NCI-H1417 treated with DMSO at 0.1 percent for 48 hours (cell line): ENCODE data around the gene RFX7.

Source experiments
- DNase-seq: peaks from one replicate; lab custom pipeline; 2025; lab: John Stamatoyannopoulos, UW

Gene RFX7

DNA sequence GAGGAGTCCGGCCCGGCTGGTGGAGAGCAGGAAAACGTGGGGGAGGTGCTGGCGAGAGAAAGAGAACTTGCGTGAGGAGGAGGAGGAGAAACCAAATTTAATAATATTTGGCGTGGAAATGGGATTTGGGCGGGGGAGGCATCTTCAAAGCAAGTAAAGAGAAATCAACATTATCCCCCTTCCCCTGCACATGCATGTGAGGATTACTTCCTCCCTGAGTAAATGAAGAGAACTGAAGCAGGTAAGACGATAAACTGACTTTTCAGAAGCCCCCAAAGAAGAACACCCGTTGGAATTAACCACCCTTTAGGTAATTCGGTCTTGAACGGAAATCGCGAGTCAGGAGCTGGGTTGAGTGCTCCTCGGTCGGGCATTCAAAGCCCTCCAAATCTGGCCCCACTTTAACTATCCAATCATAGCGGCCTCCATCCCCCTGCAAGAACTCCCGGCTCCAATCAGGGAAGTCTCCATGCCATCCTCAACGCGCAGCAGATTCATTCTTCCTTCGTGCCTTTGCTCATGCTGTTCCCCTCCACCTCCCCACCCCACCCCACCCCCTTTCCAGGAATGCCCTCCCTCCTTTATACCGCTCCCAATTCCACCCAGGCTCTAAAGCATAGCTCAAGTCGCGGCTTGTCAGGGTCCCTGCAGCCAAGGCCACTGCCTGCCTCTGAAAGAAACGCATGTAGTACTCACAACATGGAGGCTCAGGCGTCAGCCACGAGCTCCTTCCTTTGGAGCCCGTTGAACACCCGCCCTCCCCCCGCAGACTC lies 545 bp upstream of the RFX7 start:
- peak; percentile 72 for DNase-seq

DNA sequence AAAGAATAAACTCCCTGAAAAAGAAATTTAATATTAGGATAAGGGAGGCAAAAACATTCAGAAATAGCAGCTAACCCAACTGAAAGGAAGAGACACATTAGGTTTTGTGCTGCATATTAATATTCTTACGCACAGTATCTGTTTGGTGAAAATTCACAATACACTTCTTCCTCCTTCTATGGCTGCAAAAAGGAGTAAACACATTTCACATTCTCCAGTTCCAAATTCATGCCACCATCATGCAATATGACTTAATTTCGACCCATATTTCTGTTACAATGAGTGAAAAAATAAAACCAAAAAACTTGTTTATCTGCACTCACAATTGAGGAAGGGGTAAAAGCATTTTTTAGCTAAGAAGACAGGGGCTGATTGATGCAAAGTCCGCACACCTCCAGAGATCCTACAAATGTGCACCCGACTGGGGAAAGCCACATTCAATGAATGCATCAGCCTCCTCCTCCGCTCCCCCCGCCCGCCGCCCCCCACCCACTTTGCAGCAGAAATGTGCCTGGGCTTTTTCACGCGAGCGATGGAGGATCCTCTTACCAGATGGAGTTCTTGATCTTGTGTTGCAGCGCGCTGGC lies 1.0 kb downstream of the RFX7 start:
- no peak for DNase-seq

DNA sequence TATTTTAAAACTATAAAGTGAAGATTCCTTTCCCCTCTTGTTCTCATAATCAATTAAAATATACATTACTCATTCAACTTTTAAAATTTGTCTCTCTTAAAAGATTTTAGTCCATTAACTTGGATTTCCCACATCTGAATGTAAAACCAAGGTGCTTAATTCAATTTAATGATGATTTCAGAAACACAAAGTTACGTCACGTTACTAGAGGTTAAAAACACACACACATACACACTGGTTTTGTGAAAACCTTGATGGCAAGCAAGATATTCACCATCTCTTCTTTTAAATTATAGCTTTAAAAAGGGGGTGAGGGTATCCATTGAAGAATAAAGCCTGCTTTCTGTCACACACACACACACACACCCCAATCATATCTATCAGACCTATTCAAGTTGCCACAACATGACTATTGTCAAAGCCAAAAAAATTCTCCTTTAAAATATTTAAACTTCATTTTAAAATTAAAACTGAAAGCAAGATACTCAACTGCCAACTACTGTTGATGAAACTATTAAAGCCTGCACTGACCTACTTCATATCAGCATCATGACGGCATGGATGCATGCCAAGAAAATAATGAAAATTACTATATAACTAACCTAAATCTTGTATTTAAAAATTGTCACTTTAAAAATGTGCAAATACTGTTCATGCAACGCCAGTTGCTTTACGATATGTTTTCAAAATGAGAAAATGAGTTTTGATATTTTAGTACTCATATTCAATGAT lies 2.1 kb downstream of the RFX7 start:
- DNase-seq: no peak

DNA sequence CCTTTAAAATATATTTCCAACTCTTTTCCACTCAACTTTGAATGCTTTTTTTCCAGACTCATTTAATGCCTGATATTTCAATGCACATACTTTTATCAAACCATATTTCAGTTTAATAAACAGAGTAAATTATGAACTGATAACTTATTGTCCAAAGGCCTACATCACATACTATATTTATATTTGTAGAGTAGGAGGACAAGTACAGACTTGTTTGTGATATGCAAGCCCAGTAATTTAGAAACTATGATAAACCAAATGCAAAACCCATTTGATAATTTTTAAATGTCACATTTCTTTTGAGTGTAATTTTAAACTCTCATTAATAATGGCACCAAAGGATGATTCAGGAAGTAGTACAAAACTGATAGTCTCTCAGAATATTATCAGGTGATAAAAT lies 3.3 kb downstream of the RFX7 start:
- no peak for DNase-seq

DNA sequence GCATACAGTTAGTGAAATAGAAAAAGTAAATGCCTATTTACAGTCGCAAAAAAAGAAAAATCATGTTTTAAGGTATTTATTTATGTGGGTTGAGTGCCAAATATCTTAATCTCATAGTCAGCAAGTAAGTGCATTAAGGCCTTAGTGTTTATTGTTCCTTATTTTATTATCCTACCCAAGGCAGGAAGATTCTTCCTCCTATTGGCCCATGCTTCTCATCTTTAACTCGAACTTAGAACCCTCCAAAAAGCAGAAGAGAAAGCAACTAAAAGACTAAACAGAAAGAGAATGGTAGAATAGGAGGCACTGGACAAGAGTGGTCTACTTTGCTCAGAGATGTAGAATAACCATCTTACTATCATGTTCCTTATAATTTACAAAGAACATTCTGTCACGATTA lies 7.5 kb downstream of the RFX7 start:
- DNase-seq: no peak

DNA sequence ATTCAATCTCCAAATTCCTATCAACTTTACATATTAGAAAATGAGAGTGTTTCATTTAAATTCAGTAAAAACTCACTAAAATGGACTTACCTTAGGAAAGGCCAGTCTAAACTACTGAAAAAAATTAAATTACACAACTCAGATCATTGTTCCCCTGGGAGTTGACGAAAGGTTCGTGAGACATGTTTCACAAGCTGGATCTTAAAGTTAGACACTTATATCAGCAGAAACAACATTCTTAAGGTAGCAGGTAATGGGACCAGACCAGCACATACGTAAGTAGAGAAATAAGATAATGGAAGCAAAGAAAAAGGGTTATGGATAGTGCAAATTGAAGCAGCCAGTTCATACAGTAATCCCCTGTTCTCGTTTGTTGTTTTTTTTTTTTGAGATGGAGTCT lies 8.9 kb downstream of the RFX7 start:
- DNase-seq: no peak

DNA sequence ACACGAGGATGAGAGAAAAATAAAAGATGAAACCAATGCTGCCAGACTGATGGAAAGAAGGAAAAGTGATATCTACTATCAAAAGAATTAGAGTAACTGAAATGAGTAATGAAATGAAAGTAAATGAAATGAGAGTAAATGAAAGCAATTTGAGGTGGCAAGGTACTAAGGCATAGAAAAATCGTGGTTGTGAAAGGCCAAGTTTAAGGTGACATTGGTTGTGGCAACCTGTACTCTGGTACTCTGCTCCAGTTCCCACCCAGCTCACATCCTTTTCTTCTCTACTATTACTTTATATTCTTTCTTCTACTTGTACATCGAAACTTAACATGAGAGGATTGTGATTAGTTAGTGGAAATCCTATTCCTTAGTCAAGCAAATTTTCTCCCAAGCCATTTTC lies 10.1 kb downstream of the RFX7 start:
- DNase-seq: no peak

DNA sequence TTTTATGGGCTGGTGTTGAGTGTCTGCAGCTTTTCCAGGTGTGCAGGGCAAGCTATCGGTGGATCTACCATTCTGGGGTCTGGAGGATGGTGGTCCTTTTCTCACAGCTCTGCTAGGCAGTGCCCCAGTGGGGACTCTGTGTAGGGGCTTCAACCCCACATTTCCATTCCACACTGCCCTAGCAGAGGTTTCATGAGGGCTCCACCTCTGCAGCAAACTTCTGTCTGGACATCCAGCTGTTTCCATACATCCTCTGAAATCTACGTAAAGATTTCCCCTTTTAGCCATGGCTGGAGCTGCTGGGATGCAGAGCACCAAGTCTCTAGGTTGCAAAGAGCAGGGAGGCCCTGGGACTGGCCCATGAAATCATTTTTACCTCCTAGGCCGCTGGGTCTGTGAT lies 11.6 kb downstream of the RFX7 start:
- DNase-seq: no peak

DNA sequence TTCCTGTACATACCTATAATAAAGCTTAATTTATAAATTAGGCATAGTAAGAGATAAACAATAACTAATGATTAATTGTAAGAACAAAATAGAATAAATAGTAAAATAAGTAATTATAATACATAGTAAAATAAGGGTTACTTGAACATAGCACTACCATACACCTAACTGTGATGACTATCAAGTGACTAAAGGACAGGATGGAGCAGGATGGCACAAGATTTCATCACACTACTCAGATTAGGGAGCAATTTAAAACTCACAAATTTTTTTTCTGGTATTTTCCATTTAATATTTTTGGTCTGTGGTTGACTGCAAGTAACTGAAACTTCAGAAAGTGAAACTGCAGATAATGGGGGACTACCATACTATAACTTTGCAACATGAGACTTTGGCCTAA lies 14.8 kb downstream of the RFX7 start:
- DNase-seq: no peak

DNA sequence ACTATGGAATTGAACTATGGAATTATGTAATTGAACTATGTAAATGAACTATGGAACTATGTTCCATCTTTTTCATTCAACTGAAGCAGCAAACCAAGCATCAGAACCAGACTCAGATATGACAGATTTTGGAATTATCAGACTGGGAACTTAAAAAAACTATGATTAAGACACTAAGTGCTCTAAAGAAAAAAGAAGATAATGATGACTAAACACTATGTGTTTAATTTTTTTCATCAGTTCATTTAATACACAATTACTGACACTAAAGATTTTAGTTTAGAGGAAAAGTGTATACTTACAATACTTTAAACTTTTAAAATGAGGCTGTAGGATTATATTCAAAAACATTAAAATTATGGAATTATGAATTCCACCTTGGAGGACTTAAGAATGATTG lies 15.3 kb downstream of the RFX7 start:
- no peak for DNase-seq

DNA sequence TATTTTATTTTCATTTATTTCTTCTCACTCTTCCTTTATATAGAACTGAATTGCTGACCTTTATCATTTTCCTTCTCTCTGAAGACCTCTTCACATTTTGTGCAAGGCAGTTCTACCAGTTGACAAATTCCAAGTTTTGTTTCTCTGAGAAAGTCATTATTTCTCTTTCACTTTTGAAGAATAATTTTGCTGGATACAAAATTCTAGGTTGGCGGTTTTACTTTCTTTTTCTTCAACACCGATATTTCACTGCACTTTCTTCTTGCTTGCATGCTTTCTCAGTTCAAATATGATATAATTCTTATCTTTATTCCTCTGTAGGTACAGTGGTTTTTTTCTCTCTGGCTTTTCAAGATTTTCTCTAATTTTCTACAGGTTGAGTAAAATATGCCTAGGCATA lies 15.9 kb downstream of the RFX7 start:
- no peak for DNase-seq

DNA sequence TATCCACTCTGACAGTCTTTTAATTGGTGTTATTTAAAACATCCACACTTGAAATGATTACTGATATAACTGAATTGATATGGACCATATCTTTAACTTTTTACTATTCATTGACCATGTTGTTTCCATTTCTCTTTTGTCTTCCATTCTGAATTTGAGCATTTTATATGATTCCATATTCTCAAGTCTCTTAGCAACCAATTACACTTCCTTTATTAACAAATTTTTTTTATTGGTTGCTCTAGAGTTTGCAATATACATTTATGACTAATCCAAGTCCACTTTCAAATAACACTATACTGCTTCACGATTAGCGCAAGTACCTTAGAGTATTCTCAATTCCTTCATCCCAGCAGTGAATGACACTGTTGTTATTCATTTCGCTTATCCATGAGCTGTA lies 16.4 kb downstream of the RFX7 start:
- DNase-seq: no peak

DNA sequence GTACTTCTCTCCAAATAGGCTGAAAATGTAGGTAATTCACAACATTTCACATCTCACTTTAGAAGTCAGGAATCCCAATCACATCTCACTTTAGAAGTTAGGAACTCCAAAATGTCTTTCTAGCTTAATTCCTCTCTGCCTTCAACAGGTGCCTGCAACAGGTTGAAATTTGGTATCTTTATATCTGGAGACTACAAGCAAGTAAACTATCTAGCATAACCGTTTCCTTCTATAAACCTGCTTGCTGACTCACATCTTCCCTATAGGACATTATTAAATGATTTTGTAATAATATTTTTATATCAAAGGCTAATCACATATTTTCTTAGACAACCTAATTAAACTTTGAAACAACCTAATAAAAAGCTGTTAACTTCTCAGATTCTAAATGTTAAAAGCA lies 18.2 kb downstream of the RFX7 start:
- DNase-seq: no peak

DNA sequence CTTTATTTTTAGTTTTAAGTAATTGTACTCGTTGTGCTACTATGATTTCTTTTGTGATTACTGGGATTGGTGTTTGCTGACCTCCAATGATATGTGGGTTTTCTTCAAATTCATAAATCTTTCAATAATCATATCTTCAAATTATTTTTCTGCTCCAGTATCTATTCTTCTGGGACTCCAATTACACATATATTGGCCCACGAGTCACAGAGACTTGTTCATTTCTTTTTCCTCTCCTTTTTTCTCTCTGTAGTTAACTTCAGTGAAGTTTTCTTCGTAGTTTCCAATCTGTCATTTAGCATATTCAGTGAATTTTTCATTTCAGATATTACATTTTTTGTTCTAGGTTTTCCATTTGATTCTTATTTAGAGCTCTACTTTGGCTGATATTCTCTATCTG lies 21.4 kb downstream of the RFX7 start:
- DNase-seq: no peak

DNA sequence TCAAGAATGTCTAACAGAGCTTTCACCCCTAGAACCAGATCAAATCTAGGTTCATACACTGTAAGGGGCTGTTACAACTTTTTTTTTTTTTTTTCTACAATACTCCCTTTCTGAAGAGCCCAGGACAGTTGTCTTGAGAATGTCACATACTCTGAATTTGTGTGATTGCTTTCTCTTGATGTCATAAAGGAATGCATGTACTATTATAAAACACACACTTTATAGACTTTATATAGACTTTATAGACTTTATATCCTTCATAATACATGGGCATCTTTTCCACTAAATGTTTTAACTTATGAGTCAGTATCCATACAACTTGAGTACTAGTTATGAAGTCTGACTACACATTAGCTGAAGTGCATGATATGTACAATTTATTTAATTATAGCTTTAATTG lies 26.3 kb downstream of the RFX7 start:
- DNase-seq: no peak

DNA sequence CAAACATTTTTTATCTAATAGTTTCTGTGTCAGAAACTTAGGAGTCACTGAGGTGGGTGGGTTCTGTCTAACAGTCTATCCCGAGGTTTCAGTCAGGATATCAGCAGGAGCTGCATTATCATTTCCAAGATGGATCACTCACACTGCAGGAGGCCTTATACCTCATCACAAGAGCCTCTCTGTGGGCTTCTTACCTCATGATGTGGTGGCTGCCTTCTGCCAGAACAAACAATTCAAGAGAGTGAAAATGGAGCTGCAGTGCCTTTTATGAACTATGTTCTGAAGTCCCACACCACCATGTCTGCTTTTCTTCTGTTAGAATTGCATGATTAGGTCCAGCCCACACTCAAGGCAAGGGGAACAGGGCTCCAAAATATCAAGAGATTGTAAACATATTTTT lies 27.9 kb downstream of the RFX7 start:
- DNase-seq: no peak

DNA sequence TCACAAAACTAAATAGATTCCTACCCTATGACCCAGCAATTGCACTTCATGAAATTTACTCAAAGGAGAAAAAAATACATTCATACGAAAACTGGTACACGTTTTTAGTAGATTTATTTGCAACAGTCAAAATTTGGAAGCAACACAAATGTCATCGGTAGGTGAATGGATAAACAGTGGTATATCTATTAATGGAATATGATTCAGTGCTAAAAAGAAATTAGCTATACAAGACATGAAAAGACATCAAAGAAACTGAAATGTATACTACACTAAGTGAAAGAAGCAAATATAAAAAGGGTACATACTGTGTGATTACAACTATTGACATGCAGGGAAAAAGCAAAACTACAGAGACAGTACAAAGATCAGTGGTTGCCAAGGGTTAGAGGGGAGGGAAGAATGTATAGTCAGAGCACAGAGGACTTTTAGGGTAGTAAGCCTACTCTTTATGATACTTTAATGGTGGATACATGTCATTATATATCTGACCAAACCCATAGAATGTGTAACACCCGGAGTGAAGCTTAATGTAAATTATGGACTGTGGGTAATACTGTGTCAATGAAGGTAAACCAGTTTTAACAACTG lies 31.6 kb downstream of the RFX7 start:
- no peak for DNase-seq

DNA sequence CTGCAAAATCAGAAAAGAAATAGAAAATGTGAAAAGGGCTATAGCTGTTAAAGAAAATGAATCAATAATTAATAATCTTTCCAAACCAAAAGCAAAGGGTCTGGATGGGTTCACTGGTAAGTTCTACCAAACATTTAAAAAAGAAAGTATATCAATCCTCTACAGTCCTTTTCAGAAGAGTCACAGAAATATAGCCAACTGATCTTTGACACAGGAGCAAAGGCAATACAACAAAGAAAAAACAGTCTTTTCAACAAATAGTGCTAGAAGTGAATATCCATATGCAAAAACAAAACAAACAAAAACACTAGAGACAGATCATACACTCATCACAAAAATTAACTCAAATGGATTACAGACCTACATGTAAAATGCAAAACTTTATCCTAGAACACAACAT lies 32.6 kb downstream of the RFX7 start:
- no peak for DNase-seq

DNA sequence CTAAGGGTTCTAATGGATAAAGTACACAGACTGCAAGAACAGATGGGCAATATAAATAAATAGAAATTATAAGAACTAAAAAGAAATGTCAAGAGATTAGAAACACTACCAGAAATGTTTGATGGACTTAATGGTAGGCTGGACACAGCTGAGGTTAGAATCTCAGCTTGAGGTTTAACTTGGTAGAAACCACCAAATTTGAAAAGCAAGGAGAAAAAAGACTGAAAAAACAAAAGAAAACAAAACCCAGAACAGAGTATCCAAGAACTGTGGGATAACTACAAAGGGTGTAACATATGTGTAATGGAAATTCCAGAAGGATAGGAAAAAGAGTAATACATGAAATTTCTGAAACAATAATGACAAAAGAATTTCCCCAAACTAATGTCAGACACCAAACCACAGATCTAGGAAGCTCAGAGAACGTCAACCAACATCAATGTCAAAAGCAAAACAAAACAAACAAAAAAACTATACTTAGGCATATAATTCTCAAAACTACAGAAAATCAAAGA lies 35.0 kb downstream of the RFX7 start:
- no peak for DNase-seq

DNA sequence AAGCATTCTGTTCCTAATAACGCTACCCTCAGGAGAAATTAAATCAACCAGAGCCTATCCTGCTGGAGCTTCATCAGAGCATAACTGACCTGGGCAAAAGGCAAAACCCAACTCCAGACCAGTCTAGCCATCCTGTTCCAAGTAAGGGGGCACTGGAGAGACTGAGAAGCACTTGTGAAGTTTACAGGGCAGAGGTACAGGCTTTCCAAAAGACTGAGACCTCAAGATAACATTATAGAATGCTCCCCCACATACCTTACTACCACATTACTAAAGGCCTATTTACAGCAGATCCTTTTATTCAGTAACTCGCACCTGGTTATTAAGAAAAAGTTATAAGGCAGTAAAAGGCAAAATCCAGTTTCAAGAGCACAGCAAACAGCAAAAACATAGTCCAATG lies 35.5 kb downstream of the RFX7 start:
- DNase-seq: no peak

DNA sequence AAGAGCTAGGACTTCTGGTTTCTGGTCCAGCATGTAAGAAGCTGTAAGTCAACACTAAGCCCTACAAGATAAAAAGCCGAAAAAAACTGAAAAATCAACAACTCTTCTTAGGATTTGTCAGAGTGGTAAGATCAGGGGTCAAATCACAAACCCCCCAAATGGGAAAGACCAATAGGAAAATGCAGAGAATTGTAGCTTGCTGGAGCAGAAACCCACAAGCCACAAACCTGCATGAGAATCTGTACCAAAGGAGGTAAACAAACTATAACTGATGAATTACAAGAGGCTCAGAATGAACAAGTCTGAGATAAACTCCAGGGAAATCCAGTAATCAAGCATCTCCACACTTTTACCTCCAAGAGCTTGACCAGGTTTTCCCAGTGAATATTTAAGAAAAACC lies 36.0 kb downstream of the RFX7 start:
- no peak for DNase-seq

DNA sequence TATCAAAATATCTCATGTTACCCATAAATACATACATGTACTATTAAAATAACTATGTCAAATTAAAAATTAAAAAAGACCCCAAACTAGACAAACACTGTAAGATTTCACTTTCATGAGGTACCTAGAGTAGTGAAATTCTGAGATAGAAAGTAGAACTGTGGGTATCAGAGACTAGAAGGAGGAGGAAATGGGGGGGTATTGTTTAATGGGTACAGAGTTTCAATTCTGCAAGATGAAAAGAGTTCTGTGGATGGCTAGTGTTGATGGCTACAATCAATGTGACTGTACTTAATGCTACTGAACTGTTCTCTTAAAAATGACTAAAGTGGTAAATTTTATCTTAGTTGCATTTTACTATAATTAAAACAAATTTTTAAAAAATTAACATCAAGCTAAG lies 36.6 kb downstream of the RFX7 start:
- DNase-seq: no peak
